GM12865 (cell line): Measurements from ENCODE around the gene ATP5PD.

ENCODE experiments used
- DNase-seq: peaks from one replicate; pipeline ENCODE4 v3.0.0; 2010; ENCODE audit warnings: low read depth
- H3K4me3 ChIP-seq: 2 replicates; pipeline ENCODE4 v1.5.1; 2011; ENCODE audit warnings: mild to moderate bottlenecking, low read depth, low read length, control low read depth
- CTCF ChIP-seq: IDR thresholded peaks from 2 replicates; pipeline ENCODE4 v1.5.1; 2011; ENCODE audit warnings: low read length, control low read depth, low read depth, inconsistent platforms; ENCODE audit not compliant: insufficient read depth; ENCODE audit errors: missing control alignments

Gene ATP5PD

DNA sequence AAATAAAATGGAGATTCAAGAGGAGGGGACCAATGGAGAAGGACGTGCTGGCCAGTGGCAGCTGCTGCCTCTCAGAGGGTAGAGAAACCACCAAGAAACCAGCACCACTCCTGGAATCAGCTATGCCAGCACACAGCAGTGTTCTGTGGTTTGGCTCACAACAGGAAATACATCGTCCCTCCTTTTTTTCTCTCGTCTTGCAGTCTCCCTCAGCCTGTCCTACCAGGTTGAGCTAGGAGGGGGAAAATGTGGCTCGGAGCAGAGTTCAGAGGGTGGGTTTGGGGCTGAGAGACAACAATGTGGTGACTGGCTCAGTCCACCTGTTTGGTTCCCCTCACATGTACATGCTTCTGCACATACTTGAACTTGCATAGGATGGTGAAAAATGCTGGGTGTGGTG lies 21.1 kb upstream of the ATP5PD start:
- peak; percentile 41 for DNase-seq
- TF ChIP-seq CTCF, result no peak
- no peak overlapping the region for H3K4me3 ChIP-seq

GRCh38 chr17:75065562-75066151 lies 18.9 kb upstream of the ATP5PD start:
- peak; percentile 66 for DNase-seq
- H3K4me3 ChIP-seq, result no peak overlapping the region
- no peak for TF ChIP-seq CTCF

- no peak for DNase-seq
- no peak for TF ChIP-seq CTCF
These were observed 18.2 kb upstream of the ATP5PD start for GRCh38 chr17:75064867-75065561.

GRCh38 chr17:75064460-75064859 lies 17.7 kb upstream of the ATP5PD start:
- TF ChIP-seq CTCF, result no peak
- DNase-seq, result no peak
- no peak overlapping the region for H3K4me3 ChIP-seq

More at GRCh38 chr17:75064867-75065561, 18.2 kb upstream of the ATP5PD start:
- H3K4me3 ChIP-seq, result no peak overlapping the region

GRCh38 chr17:75064040-75064439 lies 17.3 kb upstream of the ATP5PD start:
- no peak for DNase-seq
- no peak for TF ChIP-seq CTCF
- H3K4me3 ChIP-seq, result no peak overlapping the region

DNA sequence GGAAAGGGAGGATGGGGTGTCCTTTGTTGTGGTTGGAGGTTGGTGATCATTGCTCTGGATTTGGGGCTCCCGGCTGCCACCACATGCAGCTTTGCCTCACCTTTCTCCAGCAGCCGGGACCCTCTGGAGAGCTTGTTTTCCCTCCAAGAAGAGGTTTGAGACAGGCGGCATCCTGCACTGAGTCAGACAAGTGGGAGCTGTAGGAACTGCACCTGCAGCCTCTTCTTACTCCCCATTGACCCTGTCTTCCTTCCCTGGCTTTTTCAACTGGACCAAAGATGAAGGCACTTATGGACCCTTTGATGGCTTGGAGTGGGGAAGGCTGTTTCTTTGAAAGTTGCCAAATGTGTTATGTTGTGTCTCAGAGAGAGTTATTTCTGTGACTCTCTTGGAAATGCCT lies 16.9 kb upstream of the ATP5PD start:
- TF ChIP-seq CTCF, result no peak
- H3K4me3 ChIP-seq, result no peak overlapping the region
- DNase-seq, result no peak

GRCh38 chr17:75063201-75063600 lies 16.4 kb upstream of the ATP5PD start:
- no peak overlapping the region for H3K4me3 ChIP-seq
- no peak for TF ChIP-seq CTCF

More at GRCh38 chr17:75063201-75063600, 16.4 kb upstream of the ATP5PD start:
- DNase-seq, result no peak
